ENCODE measurements around the gene BABAM2. TPM values are rescaled to one million over a fixed set of nuclear protein-coding genes. Genes with fewer than 3 reads are reported as not detected.

Gene BABAM2
- total RNA-seq, 4 donors from 2014 or later, result 35.5 to 44.9 (median 39.9) TPM

DNA sequence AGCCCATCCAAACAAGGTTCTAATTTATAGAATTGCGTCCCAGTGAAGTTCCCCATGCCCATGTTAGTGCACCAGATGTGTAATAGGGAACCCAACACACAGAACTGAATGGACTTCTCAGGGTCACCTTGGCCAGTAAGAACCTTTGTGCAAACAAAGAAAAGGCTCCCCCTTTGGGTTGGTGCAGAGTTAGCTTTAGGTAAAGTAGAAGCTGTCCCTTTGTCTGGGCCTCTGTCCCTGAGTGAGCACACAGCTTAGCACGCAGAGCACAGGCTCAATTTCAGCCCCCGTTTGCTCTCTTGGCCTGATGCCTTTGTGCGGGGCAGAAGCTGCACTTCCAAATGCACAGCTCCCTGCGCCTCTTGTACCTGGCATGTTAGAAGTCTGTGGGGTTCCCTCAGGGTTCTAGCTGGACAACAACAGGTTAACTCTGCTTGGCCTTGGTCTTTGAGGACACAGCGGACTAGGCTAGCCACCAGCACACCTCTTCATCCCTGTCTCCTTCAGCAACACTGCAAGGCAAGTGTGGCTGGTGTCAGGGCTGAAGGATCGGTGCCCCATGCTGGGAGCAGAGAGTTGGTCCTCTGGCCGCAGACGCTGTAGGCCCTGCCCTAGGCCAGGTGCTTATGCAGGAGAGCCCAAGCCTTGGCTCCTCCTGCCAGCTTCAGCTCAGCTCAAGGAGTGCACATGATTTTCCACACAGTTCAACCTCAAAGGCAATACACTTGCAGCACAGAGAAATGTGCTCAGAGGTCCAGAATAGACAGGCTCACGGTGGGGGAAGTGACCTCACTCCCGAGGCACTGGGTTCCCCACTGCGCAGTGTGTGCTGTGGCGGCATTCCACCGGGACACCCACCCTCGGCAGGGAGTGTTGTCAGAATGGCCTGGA is 428.8 kb downstream of the BABAM2 start:
- intact Hi-C loops (cut with DNase I), result no loop called here
- H3K27me3 ChIP-seq, result no peaks in the 10 kb centered on the region
- 91% methylated on average over 15 of the region's 15 CpGs for WGBS
- H3K27ac ChIP-seq (replicated peaks in 1 of 4), result no peak overlapping the region
- peaks cover 0 to 24% (median 11%) of the 10 kb centered on the region in 4 donors for H3K4me1 ChIP-seq
- no peak overlapping the region for H3K4me3 ChIP-seq
- H3K9me3 ChIP-seq, result no peaks in the 10 kb centered on the region
- DNase-seq (ENCODE audit: extremely low spot score), result peak; percentile 66
- TF ChIP-seq POLR2A (IDR thresholded peaks at IDR 0.05; ENCODE audit: low read depth), result no peak
- TF ChIP-seq POLR2AphosphoS5 (IDR thresholded peaks at IDR 0.05), result no peak
- TF ChIP-seq, protein P1, sequence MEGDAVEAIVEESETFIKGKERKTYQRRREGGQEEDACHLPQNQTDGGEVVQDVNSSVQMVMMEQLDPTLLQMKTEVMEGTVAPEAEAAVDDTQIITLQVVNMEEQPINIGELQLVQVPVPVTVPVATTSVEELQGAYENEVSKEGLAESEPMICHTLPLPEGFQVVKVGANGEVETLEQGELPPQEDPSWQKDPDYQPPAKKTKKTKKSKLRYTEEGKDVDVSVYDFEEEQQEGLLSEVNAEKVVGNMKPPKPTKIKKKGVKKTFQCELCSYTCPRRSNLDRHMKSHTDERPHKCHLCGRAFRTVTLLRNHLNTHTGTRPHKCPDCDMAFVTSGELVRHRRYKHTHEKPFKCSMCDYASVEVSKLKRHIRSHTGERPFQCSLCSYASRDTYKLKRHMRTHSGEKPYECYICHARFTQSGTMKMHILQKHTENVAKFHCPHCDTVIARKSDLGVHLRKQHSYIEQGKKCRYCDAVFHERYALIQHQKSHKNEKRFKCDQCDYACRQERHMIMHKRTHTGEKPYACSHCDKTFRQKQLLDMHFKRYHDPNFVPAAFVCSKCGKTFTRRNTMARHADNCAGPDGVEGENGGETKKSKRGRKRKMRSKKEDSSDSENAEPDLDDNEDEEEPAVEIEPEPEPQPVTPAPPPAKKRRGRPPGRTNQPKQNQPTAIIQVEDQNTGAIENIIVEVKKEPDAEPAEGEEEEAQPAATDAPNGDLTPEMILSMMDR (IDR thresholded peaks at IDR 0.05), result no peak
- TF ChIP-seq EP300 (IDR thresholded peaks at IDR 0.05), result no peak
- peaks cover 0 to 5% (median 2%) of the 10 kb centered on the region in 4 donors for H3K36me3 ChIP-seq

DNA sequence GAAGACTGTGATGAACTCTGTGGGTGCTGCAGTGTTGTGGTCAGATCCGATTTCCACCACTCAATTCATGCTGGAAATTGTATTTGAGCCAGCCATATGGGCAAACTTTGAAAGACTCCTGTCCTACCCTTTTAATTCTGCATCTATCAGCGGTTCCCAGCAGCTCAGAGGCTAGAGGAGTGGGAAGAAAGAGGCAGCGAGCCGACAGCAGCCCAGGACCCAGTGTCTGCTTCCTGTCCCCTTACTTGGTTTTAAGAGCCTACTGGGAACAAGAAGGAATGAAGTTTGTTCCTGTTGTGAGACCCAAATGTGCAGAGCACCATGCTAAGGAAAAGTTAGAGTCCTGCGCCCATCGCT is 429.5 kb downstream of the BABAM2 start:
- H3K9me3 ChIP-seq, result no peaks in the 10 kb centered on the region
- no peaks in the 10 kb centered on the region for H3K27me3 ChIP-seq
- TF ChIP-seq POLR2A (IDR thresholded peaks at IDR 0.05; ENCODE audit: low read depth) (no peak), POLR2AphosphoS5 (IDR thresholded peaks at IDR 0.05) (no peak), EP300 (IDR thresholded peaks at IDR 0.05) (no peak)
- TF ChIP-seq, protein P1 (IDR thresholded peaks at IDR 0.05), result no peak
- peaks cover 0 to 5% (median 2%) of the 10 kb centered on the region in 4 donors for H3K36me3 ChIP-seq
- peak; percentile 82 for DNase-seq (ENCODE audit: extremely low spot score)
- no peak overlapping the region for H3K27ac ChIP-seq (replicated peaks in 1 of 4)
- no peak overlapping the region for H3K4me3 ChIP-seq
- peaks cover 0 to 24% (median 11%) of the 10 kb centered on the region in 4 donors for H3K4me1 ChIP-seq
- WGBS, result 93% methylated on average over 6 of the region's 6 CpGs
- intact Hi-C loops (cut with DNase I), result no loop called here

DNA sequence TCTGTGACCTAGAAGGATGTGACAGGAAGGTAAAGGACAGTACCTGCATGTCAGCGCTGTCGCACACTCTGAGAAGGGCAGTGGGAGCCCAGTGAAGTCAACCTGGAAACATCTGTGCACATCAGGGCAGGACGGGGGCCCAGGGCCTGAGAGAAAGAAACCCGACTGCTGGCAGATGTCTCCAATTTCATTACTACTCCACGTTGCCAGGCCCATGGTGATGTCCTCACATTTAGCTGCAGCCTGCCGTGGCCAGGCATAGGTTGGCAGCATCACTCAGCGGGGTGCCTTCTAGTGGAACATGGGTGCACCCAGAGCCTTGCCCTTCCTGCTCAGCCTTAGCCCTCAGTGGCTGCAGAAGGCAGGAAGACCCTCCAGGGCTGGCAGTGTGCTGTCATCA is 429.8 kb downstream of the BABAM2 start:
- TF ChIP-seq POLR2A (IDR thresholded peaks at IDR 0.05; ENCODE audit: low read depth), result no peak
- no peak for TF ChIP-seq EP300 (IDR thresholded peaks at IDR 0.05)
- TF ChIP-seq, protein P1 (IDR thresholded peaks at IDR 0.05), result no peak
- no peak for TF ChIP-seq POLR2AphosphoS5 (IDR thresholded peaks at IDR 0.05)

DNA sequence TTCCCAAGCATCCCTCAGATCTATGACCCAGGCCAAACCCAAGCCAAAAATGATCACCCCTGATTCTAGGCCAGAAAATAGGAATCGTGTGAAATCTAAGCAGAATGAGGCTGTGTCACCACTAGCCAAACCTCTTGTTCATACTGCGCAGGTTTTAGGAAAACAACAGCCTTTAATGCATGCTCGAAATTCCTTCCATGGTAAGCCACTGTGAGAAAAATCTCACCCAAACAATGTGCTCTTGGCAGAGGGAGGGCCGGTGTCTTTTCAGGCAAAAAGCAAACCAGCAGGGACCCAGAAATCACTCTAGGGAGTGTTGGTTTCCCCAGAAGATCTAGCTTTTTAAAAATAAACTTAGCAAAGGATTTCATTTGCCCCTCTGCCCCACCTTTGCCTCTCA is 430.9 kb downstream of the BABAM2 start:
- intact Hi-C loops (cut with DNase I), result no loop called here
- peak overlapping the region in 2 of 4 donors; percentile 19 to 63 for H3K27ac ChIP-seq (replicated peaks in 1 of 4)
- H3K4me1 ChIP-seq, result peaks cover 0 to 29% (median 20%) of the 10 kb centered on the region in 4 donors
- WGBS, result 64% methylated on average over 4 of the region's 4 CpGs
- peak; percentile 55 for DNase-seq (ENCODE audit: extremely low spot score)
- H3K4me3 ChIP-seq, result no peak overlapping the region
- no peaks in the 10 kb centered on the region for H3K9me3 ChIP-seq
- no peaks in the 10 kb centered on the region for H3K27me3 ChIP-seq
- no peak for TF ChIP-seq POLR2A (IDR thresholded peaks at IDR 0.05; ENCODE audit: low read depth)
- TF ChIP-seq POLR2AphosphoS5 (IDR thresholded peaks at IDR 0.05), result peak in 1 of 2 donors; percentile 16
- peaks cover 0 to 5% (median 3%) of the 10 kb centered on the region in 4 donors for H3K36me3 ChIP-seq

More for the DNA sequence above, 429.8 kb downstream of the BABAM2 start:
- Histone ChIP-seq H3K4me1 (peaks cover 0 to 24% (median 12%) of the 10 kb centered on the region in 4 donors), H3K9me3 (no peaks in the 10 kb centered on the region), H3K27me3 (no peaks in the 10 kb centered on the region), H3K4me3 (no peak overlapping the region), H3K36me3 (peaks cover 0 to 5% (median 3%) of the 10 kb centered on the region in 4 donors), H3K27ac (replicated peaks in 1 of 4) (no peak overlapping the region)
- WGBS, result 98% methylated on average over 7 of the region's 7 CpGs
- DNase-seq (ENCODE audit: extremely low spot score), result peak; percentile 88
- intact Hi-C loops (cut with DNase I), result no loop called here

DNA sequence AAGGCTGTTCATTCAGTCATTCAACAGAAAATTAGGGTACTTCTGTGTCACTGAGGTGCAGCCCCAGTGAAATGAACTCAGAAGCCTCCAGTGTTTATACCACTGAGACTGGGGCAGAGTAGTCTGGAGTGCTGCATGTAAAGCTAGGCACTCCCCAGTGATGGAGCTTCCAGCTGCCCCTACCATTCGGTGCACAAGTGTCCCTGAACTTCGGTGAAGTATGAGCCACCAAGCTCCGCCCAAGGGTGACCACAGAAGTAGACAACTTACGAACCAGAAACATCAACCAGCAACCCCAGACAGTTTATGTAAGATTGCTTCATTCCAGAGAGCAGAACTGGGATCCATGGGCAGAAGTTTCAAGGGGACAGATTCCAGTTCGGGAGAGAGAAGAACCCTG is 431.5 kb downstream of the BABAM2 start:
- H3K9me3 ChIP-seq, result no peaks in the 10 kb centered on the region
- peaks cover 0 to 5% (median 3%) of the 10 kb centered on the region in 4 donors for H3K36me3 ChIP-seq
- no peaks in the 10 kb centered on the region for H3K27me3 ChIP-seq
- H3K4me1 ChIP-seq, result peaks cover under 1 to 35% (median 26%) of the 10 kb centered on the region in 4 donors
- 88% methylated on average over 5 of the region's 5 CpGs for WGBS
- no peak overlapping the region for H3K4me3 ChIP-seq
- TF ChIP-seq, protein P1 (IDR thresholded peaks at IDR 0.05), result no peak
- TF ChIP-seq EP300 (IDR thresholded peaks at IDR 0.05), result no peak
- TF ChIP-seq POLR2AphosphoS5 (IDR thresholded peaks at IDR 0.05), result no peak
- TF ChIP-seq POLR2A (IDR thresholded peaks at IDR 0.05; ENCODE audit: low read depth), result no peak
- intact Hi-C loops (cut with DNase I), result no loop called here
- peak; percentile 26 for DNase-seq (ENCODE audit: extremely low spot score)
- H3K27ac ChIP-seq (replicated peaks in 1 of 4), result peak overlapping the region in 1 of 4 donors; percentile 63

Data from esophagus muscularis mucosa (tissue), 4 donors.